Measurements from ENCODE around the gene TMEM179. TPM values are rescaled to one million over a fixed set of nuclear protein-coding genes. Genes with fewer than 3 reads are reported as not detected.

Gene TMEM179
- total and polyA plus RNA-seq, 8 donors, result 0.73 to 2.0 (median 1.7) TPM; not detected in 1

DNA sequence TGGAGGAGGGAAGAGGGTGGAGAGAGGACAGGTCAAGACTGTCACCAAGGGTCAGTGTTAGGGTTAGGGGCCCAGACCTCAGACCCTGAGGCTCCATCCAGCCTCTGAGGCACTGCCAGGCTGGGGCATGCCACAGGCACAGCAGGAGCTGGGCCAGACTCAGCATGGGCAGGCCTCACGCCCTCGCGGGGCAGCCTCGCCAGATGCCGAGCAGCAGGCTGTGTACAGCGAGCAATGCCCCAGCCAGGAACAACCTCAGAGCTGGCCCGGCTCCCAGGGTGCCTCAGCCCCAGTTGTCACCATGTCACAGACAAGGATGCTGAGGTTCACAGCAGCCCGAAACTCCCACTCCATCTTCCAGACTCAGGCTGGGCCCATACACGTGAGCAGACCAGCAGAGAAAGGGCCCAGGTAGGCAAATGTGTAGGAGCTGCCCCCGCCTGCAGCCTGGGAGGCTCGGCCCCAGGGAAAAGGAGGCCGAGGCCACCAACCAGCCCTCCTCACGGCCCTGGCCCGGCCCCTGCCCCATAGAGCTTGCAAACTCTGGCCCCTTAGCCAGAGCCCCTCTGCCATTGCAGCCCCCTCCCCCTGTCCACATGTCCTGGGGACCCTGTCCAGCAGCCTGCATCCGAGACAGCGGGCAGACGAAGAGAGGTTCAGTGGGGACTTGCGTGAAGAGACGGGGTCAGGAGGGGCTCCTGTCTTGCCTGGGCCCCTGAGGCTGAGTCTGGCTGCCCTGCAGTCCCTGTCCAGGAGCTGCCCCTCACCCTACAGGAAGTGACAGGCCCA is 17.5 kb downstream of the TMEM179 start:
- no peak for TF ChIP-seq CTCF (IDR thresholded peaks at IDR 0.05)
- H3K27me3 ChIP-seq, result peaks cover 0 to 90% of the 10 kb centered on the region in 2 donors
- H3K27ac ChIP-seq, result no peak overlapping the region
- H3K4me1 ChIP-seq, result no peaks in the 10 kb centered on the region
- no peaks in the 10 kb centered on the region for H3K36me3 ChIP-seq
- no peaks in the 10 kb centered on the region for H3K9me3 ChIP-seq
- DNase-seq, result no peak
- intact Hi-C loops (cut with DNase I), result no loop called here
- no peak for ATAC-seq
- no peak overlapping the region for H3K4me3 ChIP-seq

GRCh38 chr14:104585966-104586697 is 18.4 kb downstream of the TMEM179 start:
- DNase-seq (no peak), ATAC-seq (no peak)
- Histone ChIP-seq H3K4me3 (no peak overlapping the region), H3K27me3 (peaks cover 0 to 90% of the 10 kb centered on the region in 2 donors), H3K9me3 (no peaks in the 10 kb centered on the region), H3K36me3 (no peaks in the 10 kb centered on the region), H3K4me1 (no peaks in the 10 kb centered on the region), H3K27ac (no peak overlapping the region)
- no peak for TF ChIP-seq CTCF (IDR thresholded peaks at IDR 0.05)
- intact Hi-C loops (cut with DNase I), result no loop called here

DNA sequence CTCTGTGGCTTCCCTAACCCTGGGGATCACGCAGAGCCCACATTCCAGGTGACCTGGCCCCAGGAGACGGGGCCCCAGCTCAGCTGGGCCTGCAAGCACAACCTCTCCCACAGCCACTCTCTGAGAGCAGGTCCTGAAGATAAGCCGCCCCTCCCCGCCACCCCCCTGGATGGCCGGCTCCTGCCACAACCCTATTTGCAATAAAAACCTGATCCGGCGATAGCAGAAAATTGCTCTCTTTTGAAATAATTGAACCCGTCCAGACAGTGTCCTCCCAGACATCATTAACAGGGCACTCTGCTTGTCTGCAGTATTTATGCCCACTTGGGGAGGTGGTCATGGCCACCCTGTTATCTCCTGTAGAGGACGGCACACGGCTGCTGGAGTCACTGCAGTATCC is 20.0 kb downstream of the TMEM179 start:
- DNase-seq, result no peak

DNA sequence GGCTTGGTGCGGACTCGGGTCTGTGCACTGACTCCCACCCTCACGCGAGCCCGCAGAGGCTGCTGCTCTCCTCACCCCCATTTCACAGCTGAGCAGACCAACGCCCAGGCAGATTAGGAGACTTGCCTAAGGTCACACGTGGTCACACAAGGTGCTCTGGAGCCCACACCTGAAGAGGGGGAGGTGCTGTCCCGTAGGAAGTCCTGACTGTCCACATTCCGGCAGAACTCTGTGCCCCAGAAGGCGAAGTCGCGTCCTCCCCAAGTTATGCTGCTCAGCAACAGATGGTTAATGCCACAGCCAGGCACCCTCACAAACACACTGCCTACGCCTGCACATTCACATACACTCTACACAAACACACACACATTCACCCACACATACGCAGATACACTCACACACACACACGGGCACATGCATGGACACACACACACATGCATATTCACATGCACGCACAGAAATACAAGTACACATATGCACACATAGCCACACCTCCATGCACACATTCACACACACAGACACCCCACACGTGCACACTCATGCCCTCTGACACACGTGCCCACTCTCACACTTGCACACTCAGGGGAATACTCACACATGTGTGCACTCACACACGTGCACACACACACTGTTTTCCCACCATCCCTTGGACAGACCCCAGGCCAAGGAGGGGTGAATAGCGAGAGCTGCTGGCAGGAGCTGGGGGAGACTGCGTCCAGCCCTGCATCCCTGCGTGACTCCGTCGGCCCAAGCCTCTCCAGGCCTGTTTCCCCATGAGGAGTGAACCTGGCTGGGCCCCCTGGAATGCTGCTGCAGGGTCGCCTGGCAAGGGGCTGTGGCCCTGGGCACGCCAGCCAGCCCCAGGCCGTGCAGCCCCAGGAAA is 20.9 kb downstream of the TMEM179 start:
- Histone ChIP-seq H3K27me3 (peaks cover 0 to 99% of the 10 kb centered on the region in 2 donors), H3K27ac (no peak overlapping the region), H3K4me3 (no peak overlapping the region), H3K9me3 (no peaks in the 10 kb centered on the region), H3K4me1 (no peaks in the 10 kb centered on the region), H3K36me3 (no peaks in the 10 kb centered on the region)
- ATAC-seq (no peak), DNase-seq (no peak)
- intact Hi-C loops (cut with DNase I), result no loop called here
- TF ChIP-seq CTCF (IDR thresholded peaks at IDR 0.05), result no peak

More for the DNA sequence above, 20.0 kb downstream of the TMEM179 start:
- peaks cover 0 to 99% of the 10 kb centered on the region in 2 donors for H3K27me3 ChIP-seq
- no peaks in the 10 kb centered on the region for H3K9me3 ChIP-seq
- TF ChIP-seq CTCF (IDR thresholded peaks at IDR 0.05), result no peak
- H3K4me3 ChIP-seq, result no peak overlapping the region
- no peaks in the 10 kb centered on the region for H3K36me3 ChIP-seq
- intact Hi-C loops (cut with DNase I), result no loop called here
- H3K27ac ChIP-seq, result no peak overlapping the region
- no peaks in the 10 kb centered on the region for H3K4me1 ChIP-seq
- ATAC-seq, result no peak
